Activated naive CD4-positive, alpha-beta T cell treated with anti-CD3 and anti-CD28 coated beads, Interleukin-2, amount 50 U/mL, for 24 hours (primary cell): ENCODE results near the gene CADM4.

Experiments
- H3K27ac Mint-ChIP-seq: one replicate; pipeline ENCODE4 v1.8.0; 2021; ENCODE audit warnings: mild to moderate bottlenecking, mixed read lengths
- H3K27me3 Mint-ChIP-seq: one replicate; pipeline ENCODE4 v1.8.0; 2021; ENCODE audit warnings: mixed read lengths
- H3K36me3 Mint-ChIP-seq: one replicate; pipeline ENCODE4 v1.8.0; 2021; ENCODE audit warnings: mixed read lengths
- H3K4me1 Mint-ChIP-seq: one replicate; pipeline ENCODE4 v1.8.0; 2021; ENCODE audit warnings: mixed read lengths
- H3K4me3 Mint-ChIP-seq: one replicate; pipeline ENCODE4 v1.8.0; 2021; ENCODE audit warnings: mild to moderate bottlenecking, mixed read lengths
- H3K9me3 Mint-ChIP-seq: one replicate; pipeline ENCODE4 v1.8.0; 2021; ENCODE audit warnings: mixed read lengths

Gene CADM4

GRCh38 chr19:43626838-43627237 is 12.8 kb downstream of the CADM4 start:
- Mint-ChIP-seq H3K27ac (no peak overlapping the region), H3K27me3 (no peaks in the 10 kb centered on the region), H3K36me3 (no peaks in the 10 kb centered on the region), H3K4me3 (no peak overlapping the region), H3K4me1 (peaks cover 8% of the 10 kb centered on the region), H3K9me3 (no peaks in the 10 kb centered on the region)

DNA sequence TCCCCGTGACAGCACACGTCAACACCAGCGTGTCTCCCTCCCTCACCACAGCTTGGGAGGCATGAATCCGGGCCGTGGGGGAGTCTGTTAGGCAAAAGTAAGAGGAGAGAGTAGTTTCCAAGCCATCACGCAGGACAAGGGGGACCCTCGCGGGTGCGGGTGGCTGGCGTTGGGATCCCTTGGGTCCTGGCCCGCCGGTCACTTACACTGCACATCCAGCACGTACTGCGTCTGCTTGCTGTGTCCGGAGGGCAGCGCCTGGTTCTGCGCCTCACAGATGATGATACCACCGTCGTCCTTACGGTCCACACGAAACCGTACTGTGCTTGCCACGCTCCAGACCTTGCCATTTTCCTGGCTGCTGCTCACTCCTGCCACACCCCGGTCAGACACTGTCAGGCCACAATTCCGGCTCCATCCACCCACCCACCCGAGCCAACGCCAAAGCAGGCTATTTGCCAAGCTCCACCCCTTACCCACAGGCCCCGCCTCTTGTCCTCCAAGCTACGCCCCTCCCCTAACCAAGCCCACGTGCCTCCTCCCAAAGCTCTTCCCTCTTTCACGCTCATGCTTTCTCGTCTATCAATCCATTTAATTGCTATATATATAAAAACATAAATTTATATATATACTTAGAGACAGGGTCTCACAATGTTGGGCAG is 13.6 kb downstream of the CADM4 start:
- Mint-ChIP-seq H3K9me3 (no peaks in the 10 kb centered on the region), H3K27me3 (no peaks in the 10 kb centered on the region), H3K4me3 (no peak overlapping the region), H3K27ac (no peak overlapping the region), H3K36me3 (no peaks in the 10 kb centered on the region), H3K4me1 (peaks cover 12% of the 10 kb centered on the region)

DNA sequence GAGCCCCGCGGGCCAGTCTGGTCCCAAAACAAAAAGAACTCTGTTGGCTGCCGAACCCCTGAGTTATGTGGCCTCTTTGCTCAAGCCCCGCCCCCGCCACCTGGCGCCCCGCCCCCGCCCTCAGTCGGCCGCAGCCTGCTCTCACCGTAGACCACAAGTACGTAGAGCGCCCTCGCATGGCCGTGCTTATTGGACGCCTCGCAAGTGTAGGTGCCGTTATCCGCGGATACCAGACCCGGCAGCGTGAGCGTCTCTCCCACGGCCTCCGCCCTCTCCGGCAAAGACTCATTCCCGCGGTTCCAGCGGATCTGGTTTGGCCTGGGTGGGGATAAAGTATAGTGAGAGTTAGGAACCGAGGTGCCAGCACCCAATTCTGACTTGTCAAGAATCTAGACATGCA is 14.7 kb downstream of the CADM4 start:
- H3K4me1 Mint-ChIP-seq, result peaks cover 21% of the 10 kb centered on the region
- no peaks in the 10 kb centered on the region for H3K36me3 Mint-ChIP-seq
- H3K27me3 Mint-ChIP-seq, result no peaks in the 10 kb centered on the region
- H3K27ac Mint-ChIP-seq, result no peak overlapping the region
- H3K4me3 Mint-ChIP-seq, result no peak overlapping the region
- H3K9me3 Mint-ChIP-seq, result no peaks in the 10 kb centered on the region

DNA sequence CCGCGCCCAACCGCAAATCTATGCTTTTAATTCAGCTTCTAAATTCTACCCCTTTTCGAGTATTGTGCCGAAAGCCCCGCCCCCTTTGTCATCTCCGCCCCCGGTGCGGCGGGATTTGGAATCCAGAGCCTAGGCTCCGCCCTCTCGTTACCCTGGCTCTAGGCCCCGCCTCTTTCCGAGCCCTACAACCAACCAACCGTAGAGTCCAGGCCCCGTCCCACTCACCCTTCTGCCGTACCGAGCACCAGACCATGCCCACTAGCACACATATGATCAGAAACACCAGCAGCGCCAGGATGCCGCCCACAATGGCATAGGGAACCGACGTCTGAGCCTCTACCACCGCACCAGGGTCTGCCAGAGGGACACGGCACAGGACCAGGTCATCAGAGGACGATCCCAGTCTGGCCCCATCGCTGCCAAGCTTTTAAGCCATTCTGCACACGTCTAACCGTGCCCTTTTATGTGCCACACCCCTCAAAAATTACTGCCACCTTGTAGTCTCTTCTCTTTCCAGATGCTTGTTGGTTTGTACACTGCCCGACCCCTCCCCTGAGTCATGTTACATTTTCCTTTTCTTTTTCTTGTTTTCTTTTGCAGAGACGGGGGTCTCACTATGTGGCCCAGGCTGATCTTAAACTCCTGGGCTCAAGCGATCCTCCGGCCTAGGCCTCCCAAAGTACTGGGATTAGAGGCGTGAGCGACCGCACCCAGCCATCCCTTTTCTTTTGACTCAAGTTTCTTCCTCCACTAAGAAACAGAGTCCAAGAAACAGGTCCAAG is 15.6 kb downstream of the CADM4 start:
- Mint-ChIP-seq H3K36me3 (no peaks in the 10 kb centered on the region), H3K4me1 (peaks cover 22% of the 10 kb centered on the region), H3K27ac (peak overlapping the region; percentile 12), H3K27me3 (no peaks in the 10 kb centered on the region), H3K9me3 (no peaks in the 10 kb centered on the region), H3K4me3 (no peak overlapping the region)

- Mint-ChIP-seq H3K4me3 (no peak overlapping the region), H3K27me3 (no peaks in the 10 kb centered on the region), H3K4me1 (peaks cover 27% of the 10 kb centered on the region), H3K36me3 (no peaks in the 10 kb centered on the region), H3K9me3 (no peaks in the 10 kb centered on the region), H3K27ac (no peak overlapping the region)
These were observed 16.7 kb downstream of the CADM4 start for GRCh38 chr19:43622956-43623355.

DNA sequence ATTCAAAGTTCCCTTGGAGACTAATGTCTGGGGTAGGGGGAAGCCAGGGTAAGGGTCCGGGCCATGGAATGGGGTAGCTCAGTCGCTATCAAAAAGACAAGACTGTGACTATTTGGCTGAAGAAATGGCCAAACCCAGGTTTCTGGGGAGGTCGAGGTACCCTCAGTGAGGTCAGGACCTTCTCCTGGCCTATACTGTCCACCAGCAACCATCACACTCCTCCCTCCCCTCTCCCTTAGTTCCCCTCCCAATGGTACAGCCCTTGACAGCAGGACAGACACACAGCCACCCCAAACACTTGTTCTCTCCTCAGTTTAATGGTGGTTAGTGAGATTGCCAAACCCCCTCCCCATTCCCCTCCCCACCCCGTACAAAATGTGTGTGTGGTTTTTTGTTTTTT is 17.6 kb downstream of the CADM4 start:
- peaks cover 27% of the 10 kb centered on the region for H3K4me1 Mint-ChIP-seq
- H3K27ac Mint-ChIP-seq, result no peak overlapping the region
- H3K4me3 Mint-ChIP-seq, result no peak overlapping the region
- no peaks in the 10 kb centered on the region for H3K9me3 Mint-ChIP-seq
- H3K27me3 Mint-ChIP-seq, result no peaks in the 10 kb centered on the region
- no peaks in the 10 kb centered on the region for H3K36me3 Mint-ChIP-seq

- no peaks in the 10 kb centered on the region for H3K27me3 Mint-ChIP-seq
- no peaks in the 10 kb centered on the region for H3K36me3 Mint-ChIP-seq
- peak overlapping the region; percentile 96 for H3K27ac Mint-ChIP-seq
- peaks cover 39% of the 10 kb centered on the region for H3K4me1 Mint-ChIP-seq
- no peaks in the 10 kb centered on the region for H3K9me3 Mint-ChIP-seq
- H3K4me3 Mint-ChIP-seq, result peak overlapping the region; percentile 95
These were observed 19.3 kb downstream of the CADM4 start for GRCh38 chr19:43620061-43621001.

GRCh38 chr19:43619262-43620060 is 20.2 kb downstream of the CADM4 start, which contains the start of gene ZNF428:
ZNF428 (minus strand) TSS chr19:43619629; CDS start chr19:43614304, 5,325 bp downstream.
- Mint-ChIP-seq H3K36me3 (no peaks in the 10 kb centered on the region), H3K9me3 (no peaks in the 10 kb centered on the region), H3K27me3 (no peaks in the 10 kb centered on the region), H3K4me3 (peak within 1 kb of the TSS; percentile 95), H3K27ac (peak within 1 kb of the TSS; percentile 96), H3K4me1 (peaks cover 32% of the 10 kb centered on the region)

- H3K4me3 Mint-ChIP-seq, result peak overlapping the region; percentile 95
- peak overlapping the region; percentile 95 for H3K27ac Mint-ChIP-seq
- no peaks in the 10 kb centered on the region for H3K9me3 Mint-ChIP-seq
- H3K27me3 Mint-ChIP-seq, result no peaks in the 10 kb centered on the region
- H3K36me3 Mint-ChIP-seq, result no peaks in the 10 kb centered on the region
- peaks cover 36% of the 10 kb centered on the region for H3K4me1 Mint-ChIP-seq
These were observed 20.8 kb downstream of the CADM4 start for GRCh38 chr19:43618921-43619261.

- no peaks in the 10 kb centered on the region for H3K27me3 Mint-ChIP-seq
- peaks cover 4% of the 10 kb centered on the region for H3K36me3 Mint-ChIP-seq
- H3K4me1 Mint-ChIP-seq, result peaks cover 39% of the 10 kb centered on the region
- H3K9me3 Mint-ChIP-seq, result no peaks in the 10 kb centered on the region
- no peak overlapping the region for H3K4me3 Mint-ChIP-seq
- H3K27ac Mint-ChIP-seq, result no peak overlapping the region
These were observed 22.7 kb downstream of the CADM4 start for GRCh38 chr19:43616954-43617353.

DNA sequence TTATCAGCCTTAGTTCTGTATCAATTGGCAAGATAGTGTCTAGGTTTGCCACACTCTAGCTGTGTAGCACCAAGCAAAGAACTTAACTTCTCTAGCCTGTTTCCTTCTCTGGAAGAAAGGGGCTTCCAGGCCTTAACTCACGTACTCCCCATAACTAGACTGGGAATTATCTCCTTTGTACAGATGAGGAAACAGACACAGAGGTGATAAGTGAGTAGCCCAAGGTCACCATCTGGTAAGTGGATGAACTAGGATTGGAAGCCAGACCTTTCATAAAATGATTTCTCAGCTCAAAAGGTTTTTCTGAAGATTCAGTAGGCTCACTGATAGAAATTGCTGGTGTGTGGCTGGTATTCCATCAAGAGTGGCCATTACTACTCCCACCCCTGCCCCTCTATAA is 23.3 kb downstream of the CADM4 start:
- Mint-ChIP-seq H3K4me3 (no peak overlapping the region), H3K9me3 (no peaks in the 10 kb centered on the region), H3K27me3 (no peaks in the 10 kb centered on the region), H3K27ac (peak overlapping the region; percentile 68), H3K4me1 (peaks cover 40% of the 10 kb centered on the region), H3K36me3 (peaks cover 4% of the 10 kb centered on the region)

DNA sequence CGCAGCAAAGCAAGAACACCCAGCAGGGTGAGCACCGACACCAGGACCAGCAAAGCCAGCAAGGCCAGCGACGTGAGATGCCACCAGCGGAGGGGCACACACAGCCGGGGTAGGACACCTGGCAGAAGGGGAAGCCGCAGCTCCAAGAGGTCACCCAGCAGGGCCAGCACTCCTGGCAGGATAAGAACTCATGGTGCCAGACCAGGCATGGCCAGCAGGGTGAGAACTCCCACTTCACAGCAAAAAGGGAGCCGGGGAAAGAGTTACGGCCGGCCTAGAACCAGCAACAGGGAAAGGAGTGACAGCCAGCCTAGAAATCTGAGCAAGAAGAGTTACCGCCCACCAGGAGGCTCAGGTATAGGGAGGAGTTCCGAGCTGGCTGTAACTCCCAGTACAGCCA is 27.3 kb downstream of the CADM4 start:
- Mint-ChIP-seq H3K27me3 (no peaks in the 10 kb centered on the region), H3K4me3 (no peak overlapping the region), H3K9me3 (no peaks in the 10 kb centered on the region), H3K27ac (no peak overlapping the region), H3K4me1 (peaks cover 28% of the 10 kb centered on the region), H3K36me3 (peaks cover 4% of the 10 kb centered on the region)

DNA sequence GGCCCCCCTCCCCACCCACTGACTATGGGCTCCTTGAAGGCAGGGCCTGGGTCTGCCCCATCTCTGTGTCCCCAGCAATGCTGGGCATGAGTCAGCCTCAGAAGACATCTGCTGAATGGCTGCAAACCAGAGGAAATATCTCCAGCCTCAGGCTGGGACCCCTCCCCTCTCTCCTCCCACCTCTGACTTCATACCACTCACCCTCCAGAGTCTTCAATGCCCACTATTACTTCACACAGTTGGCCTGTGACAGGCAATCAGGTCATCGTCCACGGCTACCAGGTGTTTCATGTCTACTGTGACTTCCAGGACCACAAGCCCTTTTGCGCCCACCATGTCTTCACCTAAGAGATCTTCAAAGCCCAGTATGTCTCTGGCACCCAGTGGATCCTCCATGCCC is 27.9 kb downstream of the CADM4 start, which contains the start of gene SRRM5:
Gene SRRM5, plus strand, starts transcription at position 301 of the 400 bp plus-strand sequence. Its CDS starts 34 bp downstream, at position 335.
- H3K4me3 Mint-ChIP-seq, result no peak within 1 kb of the TSS
- peaks cover 4% of the 10 kb centered on the region for H3K36me3 Mint-ChIP-seq
- peaks cover 26% of the 10 kb centered on the region for H3K4me1 Mint-ChIP-seq
- H3K27me3 Mint-ChIP-seq, result no peaks in the 10 kb centered on the region
- H3K9me3 Mint-ChIP-seq, result no peaks in the 10 kb centered on the region
- peak within 1 kb of the TSS; percentile 72 for H3K27ac Mint-ChIP-seq

DNA sequence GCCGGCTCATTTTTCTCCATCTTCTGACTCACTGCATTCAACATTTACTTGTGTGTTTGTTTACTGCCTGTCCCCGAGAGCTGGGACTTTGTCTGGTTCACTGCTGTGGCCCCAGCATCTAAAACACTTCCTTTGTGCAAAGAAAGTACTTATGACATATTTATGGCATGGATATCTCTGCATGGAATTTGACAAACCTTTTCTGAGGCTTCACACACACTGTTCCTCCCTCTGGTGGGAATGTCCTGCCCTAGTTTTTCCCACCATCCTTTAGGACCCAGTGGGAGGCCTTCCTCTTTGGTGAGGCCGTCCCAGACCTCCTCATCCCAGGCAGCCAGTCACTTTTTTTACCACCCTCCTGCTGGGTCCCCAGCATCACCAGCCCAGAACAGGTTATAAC is 29.2 kb downstream of the CADM4 start:
- Mint-ChIP-seq H3K9me3 (no peaks in the 10 kb centered on the region), H3K4me1 (peaks cover 17% of the 10 kb centered on the region), H3K4me3 (no peak overlapping the region), H3K36me3 (peaks cover 4% of the 10 kb centered on the region), H3K27me3 (no peaks in the 10 kb centered on the region), H3K27ac (peak overlapping the region; percentile 52)

DNA sequence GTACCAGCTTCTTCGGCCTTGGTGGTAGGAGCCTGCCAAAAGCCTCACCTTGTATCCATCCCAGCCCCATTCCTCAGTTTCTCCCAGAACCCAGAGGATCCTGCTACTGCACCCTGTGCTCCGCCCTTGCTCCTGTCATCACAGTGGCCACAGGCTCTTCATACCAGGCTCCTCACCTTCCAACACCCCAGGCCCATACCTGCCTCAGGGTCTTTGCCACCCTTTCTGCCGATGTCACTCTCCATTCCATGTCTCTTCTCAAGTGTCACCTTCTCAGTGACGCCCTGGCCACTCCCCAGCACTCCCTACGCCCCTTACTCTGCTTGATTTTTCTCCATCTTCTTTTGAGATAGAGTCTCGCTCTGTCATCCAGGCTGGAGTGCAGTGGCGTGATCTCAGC is 29.8 kb downstream of the CADM4 start:
- Mint-ChIP-seq H3K27me3 (no peaks in the 10 kb centered on the region), H3K4me3 (no peak overlapping the region), H3K9me3 (no peaks in the 10 kb centered on the region), H3K4me1 (peaks cover 16% of the 10 kb centered on the region), H3K27ac (no peak overlapping the region), H3K36me3 (peaks cover 4% of the 10 kb centered on the region)
